HG03095 (cell line): ENCODE measurements around the gene MLLT11.

Experiments used
- ATAC-seq: cut with Tn5 transposase; IDR thresholded peaks from one replicate; pipeline ENCODE4 v1.9.1; 2021; ENCODE audit warnings: moderate library complexity; ENCODE audit not compliant: unreplicated experiment

MLLT11 gene, protein sequence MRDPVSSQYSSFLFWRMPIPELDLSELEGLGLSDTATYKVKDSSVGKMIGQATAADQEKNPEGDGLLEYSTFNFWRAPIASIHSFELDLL

DNA sequence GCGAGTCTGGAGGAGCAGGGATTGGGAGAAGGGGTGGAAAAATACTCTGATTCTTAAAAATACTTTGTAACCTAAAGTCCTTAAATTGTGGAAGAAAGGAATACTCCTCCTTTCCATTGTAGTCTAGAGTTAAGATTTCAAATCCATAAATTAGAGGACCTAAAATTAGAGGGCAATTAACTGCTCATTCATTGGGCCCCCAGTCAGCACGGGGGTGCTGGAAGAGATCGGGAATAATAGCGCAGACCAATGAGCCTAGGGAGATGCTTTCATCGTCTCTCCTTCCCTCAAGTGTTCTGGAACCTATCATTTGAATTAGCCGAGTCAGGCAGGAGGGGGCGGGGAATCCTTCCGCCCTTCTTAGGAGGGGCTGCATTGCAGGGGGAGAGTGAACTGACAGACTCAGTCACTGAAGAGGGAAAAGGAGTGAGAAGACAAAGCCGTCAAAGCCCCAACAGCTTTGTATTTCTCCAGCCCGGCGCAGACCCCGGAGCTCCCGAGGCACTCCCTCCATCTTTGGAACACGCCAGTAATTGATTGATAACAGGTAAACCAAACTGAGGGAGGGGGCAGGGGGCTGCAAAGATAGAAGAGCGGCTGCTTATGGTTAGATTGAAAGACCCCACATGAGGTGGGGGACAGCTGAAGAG lies at the start of gene MLLT11:
MLLT11 (plus strand) TSS at position 391 of the 650 bp plus-strand sequence. CDS start 6,828 bp downstream, outside the sequence.
- no peak for ATAC-seq

DNA sequence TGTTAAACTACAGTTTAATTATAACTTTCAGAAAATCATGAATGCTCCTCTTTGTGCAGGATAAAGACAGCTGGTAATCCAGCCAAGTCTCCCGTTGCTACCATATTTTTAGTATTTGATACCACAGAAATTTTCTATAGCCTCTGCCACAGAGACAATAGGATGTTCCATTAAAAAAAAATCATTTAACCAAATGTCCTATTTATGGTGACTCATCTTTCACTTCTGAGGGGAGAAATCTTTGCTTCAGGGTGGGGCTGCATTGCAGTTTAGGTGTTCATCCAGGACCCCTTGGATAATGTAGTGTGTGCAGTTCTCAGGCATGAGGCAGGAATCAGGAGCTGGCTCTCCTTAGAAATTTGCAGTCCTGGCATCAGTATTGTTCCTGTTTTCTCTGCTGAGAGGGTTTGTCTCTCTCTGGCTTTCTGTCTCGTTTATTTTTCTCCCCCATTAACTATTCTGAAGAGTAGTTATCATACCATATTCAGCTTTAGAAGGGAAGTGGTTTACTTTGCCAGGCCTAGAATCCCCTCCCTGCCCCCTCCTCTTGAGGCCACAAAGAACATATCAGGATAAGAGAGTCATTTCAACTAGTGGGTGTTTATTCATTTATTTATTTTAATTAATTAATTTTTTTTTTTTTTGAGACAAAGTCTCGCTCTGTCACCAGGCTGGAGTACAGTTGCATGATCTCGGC lies 48.9 kb upstream of the MLLT11 start:
- no peak for ATAC-seq

DNA sequence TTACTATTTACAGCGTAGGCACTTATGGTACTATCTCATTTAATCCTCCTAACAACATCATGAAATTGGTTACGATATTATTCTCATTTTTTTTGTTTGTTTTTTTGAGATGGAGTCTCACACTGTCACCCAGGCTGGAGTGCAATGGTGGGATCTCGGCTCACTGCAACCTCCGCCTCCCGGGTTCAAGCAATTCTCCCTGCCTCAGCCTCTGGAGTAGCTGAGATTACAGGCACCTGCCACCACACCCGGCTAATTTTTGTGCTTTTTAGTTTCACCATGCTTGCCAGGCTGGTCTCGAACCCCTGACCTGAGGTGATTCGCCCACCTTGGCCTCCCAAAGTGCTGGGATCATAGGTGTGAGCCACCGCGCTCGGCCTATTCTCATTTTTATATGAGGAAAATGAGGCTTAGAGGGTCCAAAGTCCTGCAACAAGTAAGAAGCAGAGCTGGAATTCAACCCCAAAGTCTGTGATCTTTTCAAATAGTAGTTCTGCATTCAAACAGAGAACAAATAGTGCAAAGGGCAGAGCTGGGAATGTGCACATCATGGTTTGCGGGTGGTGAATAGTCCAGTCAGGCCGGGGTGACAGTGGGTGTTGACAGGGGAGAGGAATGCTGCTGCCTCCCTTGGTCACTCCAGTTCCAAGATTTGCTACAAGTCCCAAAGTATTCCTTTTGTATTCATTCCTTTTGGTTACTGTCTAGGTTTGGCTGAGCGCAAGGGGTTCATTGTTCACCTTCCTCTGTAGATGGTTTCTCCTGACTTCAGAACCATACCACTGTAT lies 47.3 kb upstream of the MLLT11 start:
- no peak for ATAC-seq

- ATAC-seq, result no peak
Measured at GRCh38 chr1:151013518-151013917, 46.7 kb upstream of the MLLT11 start.

- ATAC-seq, result no peak
Measured at GRCh38 chr1:151024540-151025146, 35.6 kb upstream of the MLLT11 start.

GRCh38 chr1:151026460-151026859 lies 33.7 kb upstream of the MLLT11 start:
- ATAC-seq, result no peak

DNA sequence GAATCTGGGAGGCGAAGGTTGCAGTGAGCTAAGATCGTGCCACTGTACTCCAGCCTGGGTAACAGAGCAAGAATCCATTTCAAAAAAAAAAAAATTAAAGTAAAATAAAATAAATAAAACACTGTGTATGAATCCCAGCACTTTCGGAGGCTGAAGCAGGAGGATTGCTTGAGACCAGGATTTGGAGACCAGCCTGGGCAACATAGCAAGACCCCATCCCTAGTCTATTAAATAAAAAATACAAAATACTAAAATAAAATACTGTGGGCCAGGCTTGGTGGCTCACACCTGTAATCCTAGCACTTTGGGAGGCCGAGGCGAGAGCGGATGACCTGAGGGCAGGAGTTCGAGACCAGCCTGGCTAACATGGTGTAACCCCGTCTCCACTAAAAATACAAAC lies 28.0 kb upstream of the MLLT11 start:
- no peak for ATAC-seq

GRCh38 chr1:151035167-151035566 lies 25.0 kb upstream of the MLLT11 start:
- ATAC-seq, result no peak

- no peak for ATAC-seq
Measured at GRCh38 chr1:151036356-151036755, 23.8 kb upstream of the MLLT11 start, which contains the start of gene BNIPL. BNIPL (plus strand) TSS chr1:151036586; CDS start chr1:151036726, 140 bp downstream.

DNA sequence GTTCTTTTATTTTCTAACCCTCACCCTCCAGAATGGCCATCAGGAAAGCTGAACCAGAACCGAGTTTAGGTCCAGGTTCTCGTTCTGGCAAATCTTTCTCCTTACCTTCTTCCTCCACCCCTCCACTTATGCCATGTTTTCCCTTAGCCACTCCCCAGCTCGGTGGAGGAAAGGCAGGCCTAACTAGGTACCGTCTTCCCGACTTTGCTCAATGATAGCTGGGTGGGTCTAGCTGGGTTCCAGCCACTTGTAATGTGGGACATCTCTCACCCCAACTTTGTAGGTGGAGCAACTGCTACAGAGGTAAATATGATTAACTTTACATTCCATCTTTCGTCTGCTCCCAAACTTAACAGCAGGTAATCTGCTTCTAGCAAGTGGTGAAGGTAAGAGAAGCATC lies 23.2 kb upstream of the MLLT11 start:
- no peak for ATAC-seq

DNA sequence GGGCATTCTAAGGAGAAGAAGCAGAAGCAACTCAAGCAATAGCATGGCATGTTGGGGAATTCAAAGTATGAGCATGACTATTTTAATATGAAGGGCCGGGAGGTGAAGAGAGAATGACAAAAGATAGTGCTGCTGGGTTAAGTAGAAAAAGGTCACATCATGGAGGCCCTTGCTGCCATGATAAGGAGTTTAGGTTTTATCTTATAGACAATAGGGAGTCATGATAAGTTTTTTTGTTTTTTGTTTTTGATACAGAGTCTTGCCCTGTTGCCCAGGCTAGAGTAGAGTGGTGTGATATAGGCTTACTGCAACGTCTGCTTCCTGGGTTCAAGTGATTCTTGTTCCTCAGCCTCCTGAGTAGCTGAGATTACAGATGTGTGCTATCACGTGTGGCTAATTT lies 20.7 kb upstream of the MLLT11 start:
- no peak for ATAC-seq

DNA sequence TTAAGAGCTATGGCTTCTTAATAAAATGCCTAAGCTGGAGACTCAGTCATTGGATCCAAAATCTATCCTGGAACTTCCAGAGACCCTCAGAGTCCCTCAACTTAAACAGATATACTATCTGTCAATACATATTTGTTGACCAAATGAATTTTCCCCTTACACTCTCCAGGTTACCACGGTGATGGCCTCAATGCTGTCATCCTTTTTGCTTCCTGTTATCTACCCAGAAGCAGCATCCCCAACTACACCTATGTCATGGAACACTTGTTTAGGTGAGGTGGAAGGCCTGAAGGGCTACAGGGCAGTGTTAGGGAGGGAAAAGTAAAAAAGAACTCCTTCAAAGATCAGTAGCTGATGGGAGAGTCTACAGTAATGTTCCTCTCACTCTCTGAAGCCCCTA lies 17.0 kb upstream of the MLLT11 start:
- no peak for ATAC-seq

- peak; percentile 54 for ATAC-seq
Measured at GRCh38 chr1:151047591-151047924, 12.6 kb upstream of the MLLT11 start, which contains the start of gene C1orf56. C1orf56 (plus strand) TSS chr1:151047751; CDS start chr1:151047848, 97 bp downstream.

DNA sequence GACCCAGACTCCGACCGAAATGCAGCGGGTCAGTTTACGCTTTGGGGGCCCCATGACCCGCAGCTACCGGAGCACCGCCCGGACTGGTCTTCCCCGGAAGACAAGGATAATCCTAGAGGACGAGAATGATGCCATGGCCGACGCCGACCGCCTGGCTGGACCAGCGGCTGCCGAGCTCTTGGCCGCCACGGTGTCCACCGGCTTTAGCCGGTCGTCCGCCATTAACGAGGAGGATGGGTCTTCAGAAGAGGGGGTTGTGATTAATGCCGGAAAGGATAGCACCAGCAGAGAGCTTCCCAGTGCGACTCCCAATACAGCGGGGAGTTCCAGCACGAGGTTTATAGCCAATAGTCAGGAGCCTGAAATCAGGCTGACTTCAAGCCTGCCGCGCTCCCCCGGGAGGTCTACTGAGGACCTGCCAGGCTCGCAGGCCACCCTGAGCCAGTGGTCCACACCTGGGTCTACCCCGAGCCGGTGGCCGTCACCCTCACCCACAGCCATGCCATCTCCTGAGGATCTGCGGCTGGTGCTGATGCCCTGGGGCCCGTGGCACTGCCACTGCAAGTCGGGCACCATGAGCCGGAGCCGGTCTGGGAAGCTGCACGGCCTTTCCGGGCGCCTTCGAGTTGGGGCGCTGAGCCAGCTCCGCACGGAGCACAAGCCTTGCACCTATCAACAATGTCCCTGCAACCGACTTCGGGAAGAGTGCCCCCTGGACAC lies 12.1 kb upstream of the MLLT11 start:
- ATAC-seq, result peak; percentile 59

GRCh38 chr1:151048645-151049032 lies 11.6 kb upstream of the MLLT11 start:
- ATAC-seq, result no peak

- ATAC-seq, result no peak
Measured at GRCh38 chr1:151049458-151049857, 10.7 kb upstream of the MLLT11 start.

- no peak for ATAC-seq
Measured at GRCh38 chr1:151050051-151050688, 10.0 kb upstream of the MLLT11 start.

DNA sequence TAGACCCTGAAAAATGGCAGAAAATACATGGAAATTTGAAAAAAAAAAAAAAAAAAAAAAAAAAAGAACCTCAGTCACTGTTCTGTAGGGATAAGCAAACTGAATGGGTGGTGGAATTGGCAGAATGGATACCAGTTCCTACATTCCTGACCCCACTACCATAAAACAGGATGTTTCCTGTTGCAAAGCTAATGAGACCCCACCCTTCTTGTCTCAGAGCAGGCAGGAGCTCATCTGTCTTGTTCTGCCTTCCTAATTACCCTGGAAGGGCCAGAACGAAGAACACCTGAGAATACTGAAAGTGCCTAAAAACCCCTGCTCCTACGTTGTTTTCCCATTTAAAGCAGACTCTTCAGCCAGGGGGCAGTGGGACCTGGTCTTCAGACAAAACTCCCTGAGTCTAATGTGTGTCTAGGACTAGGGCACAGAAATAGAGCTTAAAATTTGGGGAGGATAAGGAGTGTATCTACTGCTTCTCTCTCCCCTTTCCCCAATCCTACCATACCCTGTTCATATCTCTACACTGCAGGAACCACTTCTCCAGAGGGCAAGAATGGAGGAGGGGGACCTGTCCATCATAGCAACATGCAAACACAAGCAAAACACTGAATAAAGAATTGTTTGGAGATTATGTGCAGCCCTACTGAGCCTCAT lies 8.7 kb upstream of the MLLT11 start:
- ATAC-seq, result no peak

GRCh38 chr1:151054971-151055547 lies 5.1 kb upstream of the MLLT11 start:
- no peak for ATAC-seq
